NCI-H460 (cell line): ENCODE data around the gene PCDHB12. TPM values are rescaled to one million over a fixed set of nuclear protein-coding genes. Genes with fewer than 3 reads are reported as not detected.

Experiments used
- DNase-seq: peaks from one replicate; pipeline ENCODE4 v3.0.0-alpha.2; 2016; ENCODE audit warnings: low read depth; ENCODE audit errors: extremely low read depth
- total RNA-seq: library from RNA; depleted of rRNA; stranded (reverse); fragments of >200 nt; shearing (Covaris generic); gene quantifications from 2 replicates; pipeline ENCODE4 v1.2.3, GENCODE V29; 2014; rRNA removed

PCDHB12 gene
- total RNA-seq, 1 experiment from 2014 or later = 0.99 TPM

DNA sequence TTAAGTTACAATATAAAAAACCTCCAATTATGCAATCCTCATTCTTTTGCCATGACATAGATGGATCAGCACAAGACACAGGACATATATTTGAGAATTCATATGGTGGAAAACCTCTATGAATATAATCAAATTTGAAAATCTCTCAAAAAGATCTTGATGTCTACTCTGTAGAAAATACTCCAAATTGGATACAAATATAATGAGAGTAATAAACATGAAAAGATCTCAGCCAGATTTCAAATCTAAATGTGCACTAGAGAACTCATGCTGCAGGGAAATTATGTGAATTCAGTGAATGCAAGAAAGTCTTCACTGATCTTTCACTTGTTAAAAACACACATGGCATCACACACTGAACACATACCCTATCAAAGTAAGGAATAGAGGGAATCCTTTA lies 50.4 kb downstream of the PCDHB12 start:
- no peak for DNase-seq

DNA sequence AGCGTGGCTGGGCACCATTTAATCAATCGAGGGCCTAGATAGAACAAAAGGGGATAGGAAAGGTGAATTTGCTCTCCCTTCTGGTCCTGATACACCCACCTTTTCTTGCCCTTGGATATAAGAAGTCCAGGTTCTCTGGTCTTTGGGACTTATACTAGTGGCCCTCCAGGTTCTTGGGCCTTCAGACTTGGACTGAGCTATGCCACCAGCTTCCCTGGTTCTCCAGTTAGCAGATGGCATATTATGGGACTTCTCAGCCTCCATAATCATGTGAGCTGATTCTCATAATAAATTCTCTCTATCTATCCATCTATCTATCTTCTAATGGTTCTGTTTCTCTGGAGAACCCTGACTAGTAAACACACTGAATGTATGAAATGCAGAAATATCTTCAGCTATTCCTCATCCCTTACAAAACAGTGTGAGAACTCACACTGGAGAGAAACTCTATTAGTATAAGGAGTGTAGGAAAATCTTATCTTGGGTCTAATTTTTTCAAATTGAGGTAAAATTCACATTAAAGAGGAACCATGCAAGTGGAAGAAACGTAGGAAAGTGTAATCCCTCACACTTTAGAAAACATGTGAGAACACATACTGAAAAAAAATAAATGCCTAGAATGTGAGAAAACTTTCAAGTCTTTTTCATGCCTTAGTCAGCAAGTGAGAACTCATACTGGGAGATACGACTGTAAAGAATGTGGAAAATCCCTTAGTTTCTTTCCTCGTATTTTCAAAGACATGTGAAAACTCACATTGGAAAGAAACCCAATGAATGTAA lies 52.1 kb downstream of the PCDHB12 start:
- no peak for DNase-seq

DNA sequence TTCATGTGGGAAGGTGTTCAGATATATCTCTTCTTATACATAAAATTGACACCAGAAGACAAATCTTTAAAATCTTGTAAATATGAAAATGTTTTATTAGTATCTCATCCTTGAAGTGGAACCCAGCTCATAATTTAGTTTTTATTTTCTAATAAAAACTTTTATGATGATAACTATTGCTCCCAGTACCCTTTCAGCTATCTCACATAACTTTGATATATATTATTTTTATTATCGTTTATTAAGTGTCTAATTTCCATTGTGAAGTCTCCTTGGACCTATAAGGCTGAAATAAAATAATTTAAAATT lies 52.7 kb downstream of the PCDHB12 start:
- DNase-seq = no peak

Other genes with a start within 250 kb of the PCDHB12 start
- gene PCDHAC2, start 242.2 kb upstream of the PCDHB12 start, total RNA-seq = 1.0 and 1.2 TPM in 2 replicates
- gene PCDHB1, start 157.3 kb upstream of the PCDHB12 start, total RNA-seq = 0.03 TPM in 1 of 2 replicates, not detected in the other
- gene PCDHB2, start 114.1 kb upstream of the PCDHB12 start, total RNA-seq = 0.29 and 0.52 TPM in 2 replicates
- 0.12 and 0.14 TPM in 2 replicates for gene PCDHB3, start 108.2 kb upstream of the PCDHB12 start, total RNA-seq
- not detected in 2 replicates for gene PCDHB4, start 86.9 kb upstream of the PCDHB12 start, total RNA-seq
- gene PCDHB5, start 73.5 kb upstream of the PCDHB12 start, total RNA-seq = 0.07 TPM in 1 of 2 replicates, not detected in the other
- gene PCDHB6, start 58.7 kb upstream of the PCDHB12 start, total RNA-seq = not detected in 2 replicates
- gene PCDHB7, start 36.1 kb upstream of the PCDHB12 start, total RNA-seq = 0.17 and 0.25 TPM in 2 replicates
- gene PCDHB8, start 30.9 kb upstream of the PCDHB12 start, total RNA-seq = 0.14 and 0.22 TPM in 2 replicates
- gene PCDHB16, start 26.3 kb upstream of the PCDHB12 start, total RNA-seq = 0.32 and 0.69 TPM in 2 replicates
- gene PCDHB9, start 21.6 kb upstream of the PCDHB12 start, total RNA-seq = 0.40 and 0.69 TPM in 2 replicates
- gene PCDHB10, start 16.4 kb upstream of the PCDHB12 start, total RNA-seq = 0.35 and 0.72 TPM in 2 replicates
- gene PCDHB11, start 9.1 kb upstream of the PCDHB12 start, total RNA-seq = 5.4 and 6.0 TPM in 2 replicates
- 2.2 and 2.5 TPM in 2 replicates for gene PCDHB13, start 5.2 kb downstream of the PCDHB12 start, total RNA-seq
- gene PCDHB14, start 14.6 kb downstream of the PCDHB12 start, total RNA-seq = 2.7 and 2.8 TPM in 2 replicates
- 0.12 and 0.20 TPM in 2 replicates for gene PCDHB15, start 36.7 kb downstream of the PCDHB12 start, total RNA-seq
- gene SLC25A2, start 95.3 kb downstream of the PCDHB12 start, total RNA-seq = not detected in 2 replicates
- gene TAF7, start 112.1 kb downstream of the PCDHB12 start, total RNA-seq = 91.7 and 130 TPM in 2 replicates
- 0.72 and 1.6 TPM in 2 replicates for gene PCDHGA1, start 121.8 kb downstream of the PCDHB12 start, total RNA-seq
- gene PCDHGA2, start 130.0 kb downstream of the PCDHB12 start, total RNA-seq = 0.12 TPM in 2 replicates
- gene PCDHGA3, start 135.1 kb downstream of the PCDHB12 start, total RNA-seq = 0.17 TPM in 1 of 2 replicates, not detected in the other
- gene PCDHGB1, start 141.4 kb downstream of the PCDHB12 start, total RNA-seq = 1.1 and 2.6 TPM in 2 replicates
- 0.79 and 1.3 TPM in 2 replicates for gene PCDHGA4, start 146.3 kb downstream of the PCDHB12 start, total RNA-seq
- gene PCDHGB2, start 151.3 kb downstream of the PCDHB12 start, total RNA-seq = 1.8 and 2.0 TPM in 2 replicates
- gene PCDHGA5, start 155.4 kb downstream of the PCDHB12 start, total RNA-seq = 0.58 and 0.62 TPM in 2 replicates
- gene PCDHGB3, start 161.5 kb downstream of the PCDHB12 start, total RNA-seq = 0.52 and 1.1 TPM in 2 replicates
- gene PCDHGA6, start 165.2 kb downstream of the PCDHB12 start, total RNA-seq = 1.1 and 1.2 TPM in 2 replicates
- 0.54 and 0.55 TPM in 2 replicates for gene PCDHGA7, start 174.0 kb downstream of the PCDHB12 start, total RNA-seq
- gene PCDHGB4, start 179.0 kb downstream of the PCDHB12 start, total RNA-seq = 5.5 and 5.6 TPM in 2 replicates
- 0.97 and 1.4 TPM in 2 replicates for gene PCDHGA8, start 183.9 kb downstream of the PCDHB12 start, total RNA-seq
- 0.72 and 1.6 TPM in 2 replicates for gene PCDHGB5, start 189.2 kb downstream of the PCDHB12 start, total RNA-seq
- gene PCDHGA9, start 194.1 kb downstream of the PCDHB12 start, total RNA-seq = 0.92 and 1.6 TPM in 2 replicates
- gene PCDHGB6, start 199.3 kb downstream of the PCDHB12 start, total RNA-seq = 0.55 and 0.62 TPM in 2 replicates
- 5.1 TPM in 2 replicates for gene PCDHGA10, start 204.3 kb downstream of the PCDHB12 start, total RNA-seq
- gene PCDHGB7, start 209.0 kb downstream of the PCDHB12 start, total RNA-seq = 0.79 and 0.89 TPM in 2 replicates
- 0.52 and 0.87 TPM in 2 replicates for gene PCDHGA11, start 212.3 kb downstream of the PCDHB12 start, total RNA-seq
- gene PCDHGA12, start 221.8 kb downstream of the PCDHB12 start, total RNA-seq = 0.20 and 0.42 TPM in 2 replicates